ENCODE measurements around the gene TRIM25.

The TRIM25 gene

GRCh38 chr17:56867948-56868376 is 45.9 kb downstream of the TRIM25 start:
- DNase-seq (ENCODE audit: extremely low spot score) = no peak
- TF ChIP-seq BHLHE40 (IDR thresholded peaks at IDR 0.05; ENCODE audit: borderline replicate concordance) (no peak), PKNOX1 (IDR thresholded peaks at IDR 0.05) (no peak), SP1 (IDR thresholded peaks at IDR 0.05) (no peak), CTBP1 (IDR thresholded peaks at IDR 0.05; ENCODE audit: borderline replicate concordance) (no peak), FOXA1 (IDR thresholded peaks at IDR 0.05) (no peak), FOXM1 (IDR thresholded peaks at IDR 0.05; ENCODE audit: borderline replicate concordance) (no peak), L3MBTL2 (conservative IDR thresholded peaks at IDR 0.05) (no peak), TARDBP (IDR thresholded peaks at IDR 0.05) (no peak), ARNT (IDR thresholded peaks at IDR 0.05) (no peak), HDGF (IDR thresholded peaks at IDR 0.05; ENCODE audit: borderline replicate concordance) (no peak)
- ChIA-PET CTCF (no interaction called here), POLR2A (interaction anchor here (0.7 to 1.3 kb wide), 2 partner anchors 16 to 46 kb away, joined by 4 read pairs; partner anchors contain the start of gene TRIM25)

GRCh38 chr17:56866496-56866895 is 47.4 kb downstream of the TRIM25 start:
- POLR2A ChIA-PET = no interaction called here
- TF ChIP-seq ARNT (IDR thresholded peaks at IDR 0.05) = no peak
- no peak for TF ChIP-seq SP1 (IDR thresholded peaks at IDR 0.05)
- TF ChIP-seq NFRKB (IDR thresholded peaks at IDR 0.05) = no peak
- TF ChIP-seq HDGF (IDR thresholded peaks at IDR 0.05; ENCODE audit: borderline replicate concordance) = no peak
- no peak for TF ChIP-seq CTBP1 (IDR thresholded peaks at IDR 0.05; ENCODE audit: borderline replicate concordance)
- TF ChIP-seq L3MBTL2 (conservative IDR thresholded peaks at IDR 0.05) = no peak
- no peak for TF ChIP-seq ELF4 (IDR thresholded peaks at IDR 0.05)
- no peak for TF ChIP-seq FOXA1 (IDR thresholded peaks at IDR 0.05)
- TF ChIP-seq PKNOX1 (IDR thresholded peaks at IDR 0.05) = no peak
- TF ChIP-seq ZNF384 (IDR thresholded peaks at IDR 0.05) = no peak
- no peak for TF ChIP-seq FOXK2 (IDR thresholded peaks at IDR 0.05)
- no peak for TF ChIP-seq LEF1 (IDR thresholded peaks at IDR 0.05; ENCODE audit: borderline replicate concordance)
- TF ChIP-seq SUZ12 (IDR thresholded peaks at IDR 0.05) = no peak
- no peak for TF ChIP-seq BHLHE40 (IDR thresholded peaks at IDR 0.05; ENCODE audit: borderline replicate concordance)
- TF ChIP-seq TARDBP (IDR thresholded peaks at IDR 0.05) = no peak
- TF ChIP-seq FOXM1 (IDR thresholded peaks at IDR 0.05; ENCODE audit: borderline replicate concordance) = no peak

GRCh38 chr17:56866076-56866475 is 47.8 kb downstream of the TRIM25 start:
- ChIA-PET POLR2A (no interaction called here), CTCF (no interaction called here)
- no peak for TF ChIP-seq NFRKB (IDR thresholded peaks at IDR 0.05)
- no peak for TF ChIP-seq CTBP1 (IDR thresholded peaks at IDR 0.05; ENCODE audit: borderline replicate concordance)
- TF ChIP-seq TARDBP (IDR thresholded peaks at IDR 0.05) = no peak
- TF ChIP-seq FOXK2 (IDR thresholded peaks at IDR 0.05) = no peak
- no peak for TF ChIP-seq ELF4 (IDR thresholded peaks at IDR 0.05)
- TF ChIP-seq BHLHE40 (IDR thresholded peaks at IDR 0.05; ENCODE audit: borderline replicate concordance) = no peak
- no peak for TF ChIP-seq LEF1 (IDR thresholded peaks at IDR 0.05; ENCODE audit: borderline replicate concordance)
- no peak for TF ChIP-seq SP1 (IDR thresholded peaks at IDR 0.05)
- TF ChIP-seq PKNOX1 (IDR thresholded peaks at IDR 0.05) = no peak
- no peak for TF ChIP-seq SUZ12 (IDR thresholded peaks at IDR 0.05)
- no peak for TF ChIP-seq ARNT (IDR thresholded peaks at IDR 0.05)
- DNase-seq (ENCODE audit: extremely low spot score) = no peak

More at GRCh38 chr17:56866496-56866895, 47.4 kb downstream of the TRIM25 start:
- DNase-seq (ENCODE audit: extremely low spot score) = no peak
- CTCF ChIA-PET = interaction anchor here (0.7 kb wide), 1 partner anchor 22 kb away, joined by 4 read pairs; no protein-coding TSS in a partner anchor

- TF ChIP-seq FOXM1 (IDR thresholded peaks at IDR 0.05; ENCODE audit: borderline replicate concordance) = no peak
- no peak for TF ChIP-seq L3MBTL2 (conservative IDR thresholded peaks at IDR 0.05)
- no peak for TF ChIP-seq FOXK2 (IDR thresholded peaks at IDR 0.05)
- TF ChIP-seq SP1 (IDR thresholded peaks at IDR 0.05) = no peak
- TF ChIP-seq BHLHE40 (IDR thresholded peaks at IDR 0.05; ENCODE audit: borderline replicate concordance) = no peak
- TF ChIP-seq NFRKB (IDR thresholded peaks at IDR 0.05) = no peak
- TF ChIP-seq HDGF (IDR thresholded peaks at IDR 0.05; ENCODE audit: borderline replicate concordance) = no peak
- no peak for TF ChIP-seq SUZ12 (IDR thresholded peaks at IDR 0.05)
- TF ChIP-seq ZNF384 (IDR thresholded peaks at IDR 0.05) = no peak
- TF ChIP-seq CTBP1 (IDR thresholded peaks at IDR 0.05; ENCODE audit: borderline replicate concordance) = no peak
- no peak for TF ChIP-seq LEF1 (IDR thresholded peaks at IDR 0.05; ENCODE audit: borderline replicate concordance)
- TF ChIP-seq FOXA1 (IDR thresholded peaks at IDR 0.05) = no peak
- TF ChIP-seq ELF4 (IDR thresholded peaks at IDR 0.05) = no peak
- no peak for TF ChIP-seq TARDBP (IDR thresholded peaks at IDR 0.05)
- no peak for TF ChIP-seq ARNT (IDR thresholded peaks at IDR 0.05)
- TF ChIP-seq PKNOX1 (IDR thresholded peaks at IDR 0.05) = no peak
- ChIA-PET CTCF (no interaction called here), POLR2A (no interaction called here)
- DNase-seq (ENCODE audit: extremely low spot score) = no peak
Observed at GRCh38 chr17:56863974-56864373, 49.9 kb downstream of the TRIM25 start.

GRCh38 chr17:56861899-56862298 is 52.0 kb downstream of the TRIM25 start:
- no peak for TF ChIP-seq BHLHE40 (IDR thresholded peaks at IDR 0.05; ENCODE audit: borderline replicate concordance)
- TF ChIP-seq ARNT (IDR thresholded peaks at IDR 0.05) = no peak
- TF ChIP-seq FOXA1 (IDR thresholded peaks at IDR 0.05) = no peak
- TF ChIP-seq CTBP1 (IDR thresholded peaks at IDR 0.05; ENCODE audit: borderline replicate concordance) = no peak
- DNase-seq (ENCODE audit: extremely low spot score) = no peak
- ChIA-PET CTCF (no interaction called here), POLR2A (no interaction called here)

Measured in HEK293T (cell line).